HCT116 (cell line): ENCODE measurements around the gene CDC42SE2. TPM values are rescaled to one million over a fixed set of nuclear protein-coding genes. Genes with fewer than 3 reads are reported as not detected.
A peak's percentile ranks its signal among the peaks of the same experiment; 100 is the strongest.

Experiments used
- ATAC-seq: fragments of 200-7000 bp; cut with Tn5 transposase; 2 replicates; pipeline ENCODE4 v1.9.1; 2020; ENCODE audit warnings: mild to moderate bottlenecking, moderate library complexity
- BruUV-seq: library from RNA; stranded (reverse); fragments of 400-500 nt; replicated peaks from 2 replicates; lab custom pipeline; 2021; lab: Mats Ljungman, UMichigan
- CTCF ChIA-PET: fragments of 300-600 bp; sonication (Branson Sonifier 250); formaldehyde crosslinking; loops from one replicate; lab custom pipeline; 2021; ENCODE audit warnings: antibody characterized with exemption; lab: Charles Lee
- POLR2A ChIA-PET: fragments of 300-600, 350-600 bp; sonication (Branson Sonifier 250); formaldehyde crosslinking; loops from one replicate; lab custom pipeline; 2021; ENCODE audit warnings: antibody characterized with exemption; lab: Charles Lee
- RAD21 ChIA-PET, 2 experiments: fragments of 300-600 bp; sonication (Branson Sonifier 250); formaldehyde crosslinking; loops; one replicate each; lab custom pipeline; 2023; ENCODE audit warnings: low total read pairs in 2 of 2; ENCODE audit not compliant: uncharacterized antibody in 2 of 2, unreplicated experiment in 2 of 2, low non-redundant PET in 1 of 2; lab: Charles Lee
- DNase-seq: peaks from one replicate; pipeline ENCODE4 v3.0.0-alpha.2; 2010; ENCODE audit warnings: low read depth, low spot score
- H2AFZ ChIP-seq: fragments of 200-600 bp; shearing (Covaris generic), sonication (generic); 2 replicates; pipeline ENCODE4 v1.6.1; 2017; ENCODE audit warnings: low read depth, mixed run types, mixed read lengths, antibody characterized with exemption, low read length; ENCODE audit not compliant: poor library complexity, severe bottlenecking
- H3K27ac ChIP-seq: 2 replicates; pipeline ENCODE4 v1.5.1; 2012; ENCODE audit warnings: low read depth, low read length
- H3K27me3 ChIP-seq: fragments of 200-600 bp; sonication (generic); 2 replicates; pipeline ENCODE4 v1.6.1; 2016; ENCODE audit warnings: mixed run types, low read length, mixed read lengths; ENCODE audit not compliant: insufficient read depth
- H3K36me3 ChIP-seq, 2 experiments: fragments of 200-500 bp in 1 of 2; fragments of 200-600 bp in 1 of 2; sonication (Bioruptor generic) in 1 of 2; sonication (generic) in 1 of 2; 2 replicates each; pipeline versions ENCODE4 v1.5.1 to v1.6.1; 2014 to 2016; ENCODE audit warnings: low read length in 2 of 2, inconsistent platforms in 1 of 2, mixed read lengths in 1 of 2, mixed run types in 1 of 2; ENCODE audit not compliant: insufficient read depth in 2 of 2, control insufficient read depth in 1 of 2
- H3K4me1 ChIP-seq, 2 experiments: fragments of 200-600 bp in 1 of 2; sonication (generic) in 1 of 2; 2 replicates each; pipeline versions ENCODE4 v1.5.1 to v1.6.1; 2012 to 2017; ENCODE audit warnings: low read length in 2 of 2, inconsistent platforms in 1 of 2, mild to moderate bottlenecking in 1 of 2, mixed read lengths in 1 of 2, mixed run types in 1 of 2, moderate library complexity in 1 of 2; ENCODE audit not compliant: insufficient read depth in 2 of 2, control insufficient read depth in 1 of 2
- H3K4me2 ChIP-seq: fragments of 200-600 bp; sonication (generic); 2 replicates; pipeline ENCODE4 v1.6.1; 2017; ENCODE audit warnings: mixed run types, low read length, mixed read lengths
- H3K4me3 ChIP-seq, 2 experiments: fragments of 200-600 bp in 1 of 2; sonication (generic) in 1 of 2; replicated peaks in 1 of 2; 2 replicates each; pipeline ENCODE4 v1.5.1; 2011 to 2016; ENCODE audit warnings: low read length in 2 of 2, control low read depth in 1 of 2, low read depth in 1 of 2, mild to moderate bottlenecking in 1 of 2, mixed read lengths in 1 of 2, mixed run types in 1 of 2
- H3K79me2 ChIP-seq: fragments of 200-600 bp; sonication (generic); 2 replicates; pipeline ENCODE4 v1.6.1; 2017; ENCODE audit warnings: mild to moderate bottlenecking, mixed run types, low read length, moderate library complexity, mixed read lengths; ENCODE audit not compliant: insufficient read depth
- H3K9ac ChIP-seq: fragments of 200-600 bp; sonication (generic); 2 replicates; pipeline ENCODE4 v1.6.1; 2016; ENCODE audit warnings: low read length, mixed read lengths
- H3K9me2 ChIP-seq: fragments of 200-600 bp; sonication (generic), shearing (Covaris generic); 2 replicates; pipeline ENCODE4 v1.6.1; 2017; ENCODE audit warnings: mixed run types, mild to moderate bottlenecking, moderate library complexity; ENCODE audit not compliant: insufficient read depth
- H3K9me3 ChIP-seq, 2 experiments: fragments of 200-500 bp in 1 of 2; fragments of 200-600 bp in 1 of 2; sonication (Bioruptor generic) in 1 of 2; sonication (generic) in 1 of 2; 2 replicates each; pipeline ENCODE4 v1.6.1; 2014 to 2017; ENCODE audit warnings: low read length in 2 of 2, mixed read lengths in 2 of 2, inconsistent platforms in 1 of 2, low read depth in 1 of 2, mild to moderate bottlenecking in 1 of 2, mixed run types in 1 of 2, moderate library complexity in 1 of 2; ENCODE audit not compliant: control insufficient read depth in 1 of 2, insufficient read depth in 1 of 2
- H4K20me1 ChIP-seq: fragments of 200-600 bp; sonication (generic), shearing (Covaris generic); 2 replicates; pipeline ENCODE4 v1.6.1; 2017; ENCODE audit warnings: mixed run types, mild to moderate bottlenecking, moderate library complexity; ENCODE audit not compliant: insufficient read depth
- CBX3 ChIP-seq: IDR thresholded peaks from 2 replicates; pipeline ENCODE4 v1.6.1; 2012; ENCODE audit warnings: low read depth
- CTCF ChIP-seq, 3 experiments: fragments of 200-600 bp in 1 of 3; sonication (generic) in 1 of 3; IDR thresholded peaks in 2 of 3; conservative IDR thresholded peaks in 1 of 3; 2 replicates each; pipeline ENCODE4 v1.5.1; 2012 to 2017; ENCODE audit warnings: low read depth in 2 of 3, low read length in 2 of 3, antibody characterized with exemption in 1 of 3, borderline replicate concordance in 1 of 3, control low read depth in 1 of 3, mild to moderate bottlenecking in 1 of 3, mixed read lengths in 1 of 3, mixed run types in 1 of 3, moderate library complexity in 1 of 3; ENCODE audit not compliant: insufficient read depth in 1 of 3
- ELF1 ChIP-seq: IDR thresholded peaks from 2 replicates; pipeline ENCODE4 v1.6.1; 2012; ENCODE audit warnings: low read depth, borderline replicate concordance
- EZH2 ChIP-seq: fragments of 200-600 bp; sonication (generic); IDR thresholded peaks from 2 replicates; pipeline ENCODE4 v1.6.1; 2017; ENCODE audit warnings: antibody characterized with exemption, mixed run types
- EZH2phosphoT487 ChIP-seq: fragments of 200-600 bp; IDR thresholded peaks from 2 replicates; pipeline ENCODE4 v1.6.1; 2018; ENCODE audit warnings: antibody characterized with exemption, borderline replicate concordance
- FOSL1 ChIP-seq: IDR thresholded peaks from 2 replicates; pipeline ENCODE4 v1.6.1; 2012; ENCODE audit warnings: low read depth
- SIN3A ChIP-seq: IDR thresholded peaks from 2 replicates; pipeline ENCODE4 v1.6.1; 2012; ENCODE audit warnings: low read depth
- SP1 ChIP-seq: IDR thresholded peaks from 2 replicates; pipeline ENCODE4 v1.6.1; 2012; ENCODE audit warnings: low read depth
- SRF ChIP-seq: IDR thresholded peaks from 2 replicates; pipeline ENCODE4 v1.6.1; 2012; ENCODE audit warnings: low read depth
- ZNF274 ChIP-seq: fragments of 200-500 bp; sonication (Bioruptor generic); IDR thresholded peaks from 2 replicates; pipeline ENCODE4 v1.6.1; 2014; ENCODE audit warnings: mild to moderate bottlenecking, low read depth, low read length, inconsistent platforms
- intact Hi-C: fragments of 100-400 bp; cut with micrococcal nuclease; formaldehyde crosslinking; loops from 2 replicates; pipeline ENCODE4 v1.10.0; 2022
- total RNA-seq: library from RNA; stranded (reverse); gene quantifications from one replicate; pipeline ENCODE4 v1.2.1, GENCODE V29; 2021; ENCODE audit not compliant: unreplicated experiment
- TF ChIP-seq, protein P1 (sequence below): IDR thresholded peaks from 2 replicates; pipeline ENCODE4 v1.6.1; 2012; ENCODE audit warnings: low read depth

CDC42SE2 gene
- total RNA-seq, 1 experiment from 2014 or later, result 27.0 TPM

DNA sequence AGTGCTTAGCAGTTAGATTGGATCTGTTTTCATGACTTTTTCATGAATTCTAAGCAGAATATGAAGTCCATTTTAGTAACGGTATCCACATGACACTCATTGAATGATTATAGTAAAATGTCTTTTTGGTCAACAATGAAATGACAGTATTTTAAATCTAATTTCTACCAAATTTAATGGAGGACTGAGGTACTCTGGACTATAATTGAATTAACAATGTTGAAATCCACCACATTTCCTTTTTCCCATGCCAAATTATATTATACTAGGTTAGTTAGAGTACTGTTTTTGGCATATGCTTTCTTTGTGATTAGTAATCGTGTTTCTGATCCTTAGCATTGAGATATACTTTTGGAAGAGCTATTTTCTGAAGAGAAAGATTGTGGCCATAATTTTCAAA is 40.6 kb downstream of the CDC42SE2 start (continued):
- TF ChIP-seq, protein P1, sequence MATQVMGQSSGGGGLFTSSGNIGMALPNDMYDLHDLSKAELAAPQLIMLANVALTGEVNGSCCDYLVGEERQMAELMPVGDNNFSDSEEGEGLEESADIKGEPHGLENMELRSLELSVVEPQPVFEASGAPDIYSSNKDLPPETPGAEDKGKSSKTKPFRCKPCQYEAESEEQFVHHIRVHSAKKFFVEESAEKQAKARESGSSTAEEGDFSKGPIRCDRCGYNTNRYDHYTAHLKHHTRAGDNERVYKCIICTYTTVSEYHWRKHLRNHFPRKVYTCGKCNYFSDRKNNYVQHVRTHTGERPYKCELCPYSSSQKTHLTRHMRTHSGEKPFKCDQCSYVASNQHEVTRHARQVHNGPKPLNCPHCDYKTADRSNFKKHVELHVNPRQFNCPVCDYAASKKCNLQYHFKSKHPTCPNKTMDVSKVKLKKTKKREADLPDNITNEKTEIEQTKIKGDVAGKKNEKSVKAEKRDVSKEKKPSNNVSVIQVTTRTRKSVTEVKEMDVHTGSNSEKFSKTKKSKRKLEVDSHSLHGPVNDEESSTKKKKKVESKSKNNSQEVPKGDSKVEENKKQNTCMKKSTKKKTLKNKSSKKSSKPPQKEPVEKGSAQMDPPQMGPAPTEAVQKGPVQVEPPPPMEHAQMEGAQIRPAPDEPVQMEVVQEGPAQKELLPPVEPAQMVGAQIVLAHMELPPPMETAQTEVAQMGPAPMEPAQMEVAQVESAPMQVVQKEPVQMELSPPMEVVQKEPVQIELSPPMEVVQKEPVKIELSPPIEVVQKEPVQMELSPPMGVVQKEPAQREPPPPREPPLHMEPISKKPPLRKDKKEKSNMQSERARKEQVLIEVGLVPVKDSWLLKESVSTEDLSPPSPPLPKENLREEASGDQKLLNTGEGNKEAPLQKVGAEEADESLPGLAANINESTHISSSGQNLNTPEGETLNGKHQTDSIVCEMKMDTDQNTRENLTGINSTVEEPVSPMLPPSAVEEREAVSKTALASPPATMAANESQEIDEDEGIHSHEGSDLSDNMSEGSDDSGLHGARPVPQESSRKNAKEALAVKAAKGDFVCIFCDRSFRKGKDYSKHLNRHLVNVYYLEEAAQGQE, result no peak
- TF ChIP-seq CBX3 (no peak), CTCF (IDR thresholded peaks at IDR 0.05 in 2 of 3, conservative IDR thresholded peaks at IDR 0.05 in 1 of 3; ENCODE audit: borderline replicate concordance in 1 of 3, insufficient read depth in 1 of 3, low read depth in 2 of 3, low read length in 2 of 3) (no peak), EZH2phosphoT487 (no peak), EZH2 (no peak), ELF1 (no peak), ZNF274 (no peak), FOSL1 (no peak), SP1 (no peak)
- TF ChIP-seq, all 23 proteins: peak for 0

DNA sequence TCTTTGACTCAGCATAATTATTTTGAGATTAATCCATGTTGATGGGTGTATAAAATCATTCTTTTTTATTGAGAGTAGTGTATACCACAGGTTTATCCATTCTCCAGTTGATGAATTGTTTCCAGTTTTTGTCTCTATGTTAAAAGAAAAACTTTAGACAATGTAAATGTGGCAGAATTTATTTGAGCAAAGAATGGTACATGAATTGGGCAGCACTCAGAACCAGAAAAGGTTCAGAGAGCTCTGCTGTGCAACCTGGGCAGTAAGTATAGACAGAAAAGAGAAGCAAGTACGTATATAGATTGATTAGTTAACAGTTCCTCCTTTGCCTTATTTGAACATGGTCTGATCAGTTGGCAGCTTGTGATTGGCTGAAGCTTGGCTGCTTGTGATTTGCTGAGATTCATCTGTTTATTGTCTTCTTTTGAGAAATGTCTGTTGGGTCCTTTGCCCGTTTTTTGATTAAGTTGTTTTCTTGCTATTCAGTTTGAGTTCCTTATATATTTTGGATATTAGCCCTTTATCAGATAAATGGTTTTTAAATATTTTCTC is 41.4 kb downstream of the CDC42SE2 start:
- H3K36me3 ChIP-seq, result no peaks in the 10 kb centered on the region
- TF ChIP-seq SRF (0 out of 2 replicates have a peak, but pooled peaks have one; percentile 22), SIN3A (no peak)
- TF ChIP-seq, protein P1, result no peak
- no peaks in the 10 kb centered on the region for H3K9me2 ChIP-seq
- 0 out of 4 replicates have a peak, but pooled peaks cover 0 to 4% of the 10 kb centered on the region in 2 experiments for H3K4me1 ChIP-seq
- no peaks in the 10 kb centered on the region for H4K20me1 ChIP-seq
- H3K9ac ChIP-seq, result no peak overlapping the region
- H3K27ac ChIP-seq, result no peak overlapping the region
- H3K27me3 ChIP-seq, result no peaks in the 10 kb centered on the region
- ATAC-seq (no peak), DNase-seq (no peak)
- intact Hi-C loops, result no loop called here
- H3K79me2 ChIP-seq, result peaks cover 52% of the 10 kb centered on the region
- no TSS peak for BruUV-seq
- no peak overlapping the region for H3K4me3 ChIP-seq
- CTCF ChIA-PET, result no interaction called here
- POLR2A ChIA-PET, result no interaction called here
- no peak overlapping the region for H2AFZ ChIP-seq
- no peak overlapping the region for H3K4me2 ChIP-seq
- H3K9me3 ChIP-seq, result no peaks in the 10 kb centered on the region
- RAD21 ChIA-PET, result no interaction called here
